NT2/D1 (cell line): ENCODE results near the gene EFHC1.

ENCODE experiments used
- SUZ12 ChIP-seq: IDR thresholded peaks from 2 replicates; pipeline ENCODE4 v1.6.1; 2011; ENCODE audit not compliant: insufficient read length, insufficient read depth; ENCODE audit errors: extremely low read depth
- YY1 ChIP-seq: IDR thresholded peaks from 2 replicates; pipeline ENCODE4 v1.6.1; 2011; ENCODE audit not compliant: insufficient read length, insufficient read depth
- ZNF274 ChIP-seq: IDR thresholded peaks from 2 replicates; pipeline ENCODE4 v1.6.1; 2011; ENCODE audit warnings: mild to moderate bottlenecking, low read depth, low read length

DNA sequence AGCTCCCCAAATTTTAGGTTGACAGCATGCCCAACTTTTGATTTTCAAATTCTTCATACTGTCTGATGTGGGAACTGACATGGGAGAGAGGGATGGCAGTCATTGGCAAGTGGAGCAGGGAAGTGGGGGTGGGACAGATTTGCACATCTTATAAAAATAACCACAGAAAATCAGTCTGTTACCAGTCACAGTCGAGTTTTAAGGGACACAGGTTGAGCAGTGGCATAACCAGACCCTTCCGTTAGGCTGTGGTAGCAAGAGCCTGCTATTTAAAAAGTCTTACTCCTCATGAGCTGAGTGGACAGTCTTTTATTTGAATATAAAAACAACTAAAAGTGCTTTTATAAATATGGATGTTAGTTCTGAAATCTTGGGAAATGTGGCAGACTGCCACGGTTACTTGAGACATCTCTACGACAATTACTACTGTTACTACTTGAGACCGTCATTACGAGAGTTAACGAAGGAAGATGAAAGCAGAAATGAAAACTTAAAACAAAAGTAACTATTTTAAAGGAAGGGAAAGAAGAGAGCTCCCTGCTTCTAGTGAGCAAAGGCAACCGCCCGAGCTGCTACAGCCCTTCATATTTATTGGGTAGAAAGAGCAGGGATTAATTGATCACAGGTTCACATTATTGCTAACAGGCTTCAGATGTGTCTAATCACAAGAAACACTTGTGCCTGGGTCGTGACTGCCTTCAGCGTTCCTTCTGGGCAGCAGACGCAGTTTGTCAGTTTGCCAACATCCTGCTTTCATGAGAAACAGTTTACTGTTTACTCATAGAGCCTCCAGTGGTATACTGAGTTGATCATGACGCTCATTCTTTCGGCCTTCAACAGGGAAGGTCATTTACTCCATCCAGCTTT is 71.3 kb downstream of the EFHC1 start:
- TF ChIP-seq YY1: no peak
- TF ChIP-seq ZNF274: no peak
- TF ChIP-seq SUZ12: no peak
